GM23248 (cell line): ENCODE measurements around the gene KRT80. TPM values are rescaled to one million over a fixed set of nuclear protein-coding genes. Genes with fewer than 3 reads are reported as not detected.

Experiments used
- DNase-seq: peaks from one replicate; pipeline ENCODE4 v3.0.0-alpha.2; 2015
- H2AFZ ChIP-seq: fragments of 200-600 bp; sonication (generic); 2 replicates; pipeline ENCODE4 v1.6.1; 2016; ENCODE audit warnings: antibody characterized with exemption
- H3F3A ChIP-seq: fragments of 200-600 bp; sonication (generic); 2 replicates; pipeline ENCODE4 v1.6.1; 2016; ENCODE audit warnings: mild to moderate bottlenecking, antibody characterized with exemption, mixed run types; ENCODE audit not compliant: insufficient read depth
- H3K27ac ChIP-seq: fragments of 200-600 bp; sonication (generic); 2 replicates; pipeline ENCODE4 v1.5.1; 2016; ENCODE audit warnings: mild to moderate bottlenecking
- H3K27me3 ChIP-seq: fragments of 200-600 bp; sonication (generic); replicated peaks from 2 replicates; pipeline ENCODE4 v1.6.1; 2016; ENCODE audit warnings: mild to moderate bottlenecking; ENCODE audit not compliant: insufficient read depth
- H3K36me3 ChIP-seq: fragments of 200-600 bp; sonication (generic); 2 replicates; pipeline ENCODE4 v1.6.1; 2016; ENCODE audit warnings: low read depth, mild to moderate bottlenecking
- H3K4me1 ChIP-seq: fragments of 200-600 bp; sonication (generic); 2 replicates; pipeline ENCODE4 v1.6.1; 2016; ENCODE audit warnings: mild to moderate bottlenecking; ENCODE audit not compliant: insufficient read depth
- H3K4me2 ChIP-seq: fragments of 200-600 bp; sonication (generic); one replicate; pipeline ENCODE4 v1.6.1; 2016; ENCODE audit warnings: mild to moderate bottlenecking; ENCODE audit not compliant: unreplicated experiment
- H3K4me3 ChIP-seq: fragments of 200-600 bp; sonication (generic); 2 replicates; pipeline ENCODE4 v1.5.1; 2016; ENCODE audit warnings: mild to moderate bottlenecking
- H3K79me2 ChIP-seq: fragments of 200-600 bp; sonication (generic); 2 replicates; pipeline ENCODE4 v1.6.1; 2016; ENCODE audit warnings: mild to moderate bottlenecking; ENCODE audit not compliant: insufficient read depth
- H3K9ac ChIP-seq: fragments of 200-600 bp; sonication (generic); 2 replicates; pipeline ENCODE4 v1.6.1; 2016; ENCODE audit warnings: mild to moderate bottlenecking
- H3K9me2 ChIP-seq: fragments of 200-600 bp; sonication (generic); 2 replicates; pipeline ENCODE4 v1.6.1; 2016; ENCODE audit warnings: mixed run types, mild to moderate bottlenecking, moderate library complexity; ENCODE audit not compliant: insufficient read depth
- H3K9me3 ChIP-seq: fragments of 200-600 bp; sonication (generic); one replicate; pipeline ENCODE4 v1.6.1; 2017; ENCODE audit warnings: low read depth
- H4K20me1 ChIP-seq: fragments of 200-600 bp; sonication (generic); 2 replicates; pipeline ENCODE4 v1.6.0; 2016; ENCODE audit not compliant: insufficient read depth
- EZH2 ChIP-seq: fragments of 200-600 bp; sonication (generic); IDR thresholded peaks from 2 replicates; pipeline ENCODE4 v1.6.1; 2018; ENCODE audit warnings: antibody characterized with exemption, mild to moderate bottlenecking; ENCODE audit not compliant: insufficient read depth, poor library complexity, severe bottlenecking
- EZH2phosphoT487 ChIP-seq: fragments of 200-600 bp; sonication (generic); IDR thresholded peaks from 2 replicates; pipeline ENCODE4 v1.6.1; 2018; ENCODE audit warnings: antibody characterized with exemption, moderate library complexity, mild to moderate bottlenecking, low read depth; ENCODE audit not compliant: insufficient read depth
- WGBS, 2 experiments: methylation state at CpG; one replicate each; pipeline ENCODE4 v1.1.6; 2015 to 2017; ENCODE audit warnings: low lambda C conversion rate in 2 of 2, low coverage in 1 of 2; ENCODE audit errors: missing lambda C conversion rate in 2 of 2; 5-methylcytosine and 5-hydroxymethylcytosine counted together
- in situ Hi-C: fragments of 300-500 bp; cut with MboI; formaldehyde crosslinking; loops from 2 replicates; pipeline ENCODE4 v1.15.0; 2020
- polyA plus RNA-seq: library from polyadenylated mRNA; unstranded; fragments of >200 nt; fragmentation: Nextera tagmentation; extraction: Ambion mirVana; gene quantifications from 2 replicates; pipeline ENCODE4 v1.2.1, GENCODE V29; 2016
- total RNA-seq: library from RNA; depleted of rRNA; stranded (reverse); fragments of >200 nt; shearing (Covaris generic); gene quantifications from 2 replicates; pipeline ENCODE4 v1.2.3, GENCODE V29; 2014

The KRT80 gene
- total and polyA plus RNA-seq, 2 experiments from 2014 or later: 0.65 to 1.3 TPM

DNA sequence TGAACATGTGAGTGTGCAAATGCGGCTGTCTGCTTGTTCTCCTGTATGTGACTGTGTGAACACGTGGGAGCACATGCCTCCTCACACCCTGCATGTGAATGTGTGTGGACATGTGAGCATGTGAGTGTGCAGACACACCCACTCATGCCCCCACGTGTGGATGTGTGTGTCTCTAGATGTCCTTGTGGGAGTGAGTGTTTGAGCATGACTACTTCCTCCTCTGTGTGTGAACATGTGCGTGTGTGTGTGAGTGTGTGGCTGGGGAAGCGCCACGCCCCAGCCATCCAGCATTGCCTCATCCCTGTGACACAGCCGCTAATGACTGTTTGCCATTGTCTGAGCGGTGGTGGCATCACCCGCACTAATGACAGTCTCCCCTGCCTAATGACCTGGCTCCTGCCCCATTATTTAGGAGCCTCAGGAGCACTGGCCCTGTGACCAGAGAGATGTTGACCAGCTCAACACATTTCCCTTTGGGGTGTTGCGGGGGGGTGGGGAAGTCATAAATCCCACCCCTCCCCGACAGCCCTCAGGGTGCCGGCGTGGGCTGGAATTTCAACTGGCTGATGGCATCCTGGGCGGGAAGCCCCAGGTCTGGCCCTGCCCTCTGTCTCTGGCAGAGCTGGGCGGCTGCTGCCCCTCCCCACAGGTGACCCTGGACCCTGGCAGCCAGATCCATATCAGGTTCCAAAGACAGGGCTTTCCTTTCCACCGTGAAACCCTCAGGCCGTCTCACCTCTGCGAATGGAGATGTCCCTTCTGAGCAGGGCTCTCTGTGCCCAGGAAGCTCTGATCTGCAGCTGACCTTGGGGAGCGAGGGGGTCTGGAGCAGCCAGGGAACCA, 11.5 kb upstream of the KRT80 start:
- Histone ChIP-seq H3K4me1 (peaks cover 63% of the 10 kb centered on the region), H2AFZ (no peak overlapping the region), H3K9ac (peak overlapping the region; percentile 79), H4K20me1 (no peaks in the 10 kb centered on the region), H3K79me2 (no peaks in the 10 kb centered on the region), H3K4me3 (peak overlapping the region; percentile 27), H3F3A (peaks cover 31% of the 10 kb centered on the region), H3K27me3 (no peaks in the 10 kb centered on the region), H3K9me3 (no peaks in the 10 kb centered on the region), H3K27ac (peak overlapping the region; percentile 85), H3K4me2 (peak overlapping the region; percentile 71), H3K9me2 (no peaks in the 10 kb centered on the region), H3K36me3 (no peaks in the 10 kb centered on the region)
- TF ChIP-seq EZH2 (no peak), EZH2phosphoT487 (0 out of 2 replicates have a peak, but pooled peaks have one; percentile 58)
- DNase-seq: peak; percentile 92
- WGBS, 2 experiments: 24 to 27% methylated on average over 18 to 19 of the region's 19 CpGs
- in situ Hi-C loops: no loop called here

DNA sequence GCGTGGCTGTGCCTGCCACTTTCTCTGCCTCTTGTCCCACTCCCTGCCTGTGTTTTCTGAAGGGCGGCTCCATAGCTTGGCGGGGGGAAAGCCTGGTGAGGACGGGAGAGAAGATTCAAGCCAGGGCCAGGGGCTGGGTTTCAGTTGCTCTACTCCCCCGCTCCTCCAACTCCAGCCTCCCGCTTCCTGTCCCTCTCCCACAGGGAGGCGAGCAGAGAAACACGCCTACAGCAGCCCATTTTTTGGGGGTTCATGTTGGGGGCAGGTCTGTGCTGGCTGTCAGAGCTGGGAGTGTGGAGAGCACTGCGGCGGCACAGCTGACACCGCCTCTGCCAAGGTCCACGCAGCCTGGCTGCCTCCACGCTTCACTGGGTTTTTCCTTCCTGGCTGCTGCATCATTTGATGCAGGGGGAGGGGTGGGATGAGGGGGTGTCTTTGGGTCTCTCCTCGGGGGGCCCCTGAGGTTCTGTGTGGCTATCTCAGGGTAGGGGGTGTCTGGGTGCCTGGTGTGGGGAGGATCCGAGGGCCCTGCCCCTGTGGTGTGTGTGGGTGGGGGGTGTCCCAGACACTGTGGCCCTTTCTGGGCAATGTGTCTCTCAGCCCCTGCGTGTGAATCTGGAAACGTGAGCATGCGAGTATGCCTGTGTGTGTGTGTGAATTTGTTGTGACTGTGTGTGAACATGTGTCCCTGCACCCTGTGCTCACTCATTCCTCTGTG, 10.7 kb upstream of the KRT80 start:
- Histone ChIP-seq H3K79me2 (no peaks in the 10 kb centered on the region), H4K20me1 (no peaks in the 10 kb centered on the region), H3K4me3 (peak overlapping the region; percentile 27), H3K4me1 (peaks cover 63% of the 10 kb centered on the region), H3K4me2 (peak overlapping the region; percentile 71), H3K27me3 (no peaks in the 10 kb centered on the region), H3K36me3 (no peaks in the 10 kb centered on the region), H3K27ac (peak overlapping the region; percentile 85), H3K9ac (peak overlapping the region; percentile 79), H2AFZ (peak overlapping the region; percentile 68), H3K9me2 (no peaks in the 10 kb centered on the region), H3K9me3 (no peaks in the 10 kb centered on the region), H3F3A (peaks cover 31% of the 10 kb centered on the region)
- in situ Hi-C loops: no loop called here
- TF ChIP-seq EZH2 (no peak), EZH2phosphoT487 (no peak)
- 5 to 6% methylated on average over 17 to 18 of the region's 18 CpGs for WGBS, 2 experiments
- DNase-seq: peak; percentile 63

DNA sequence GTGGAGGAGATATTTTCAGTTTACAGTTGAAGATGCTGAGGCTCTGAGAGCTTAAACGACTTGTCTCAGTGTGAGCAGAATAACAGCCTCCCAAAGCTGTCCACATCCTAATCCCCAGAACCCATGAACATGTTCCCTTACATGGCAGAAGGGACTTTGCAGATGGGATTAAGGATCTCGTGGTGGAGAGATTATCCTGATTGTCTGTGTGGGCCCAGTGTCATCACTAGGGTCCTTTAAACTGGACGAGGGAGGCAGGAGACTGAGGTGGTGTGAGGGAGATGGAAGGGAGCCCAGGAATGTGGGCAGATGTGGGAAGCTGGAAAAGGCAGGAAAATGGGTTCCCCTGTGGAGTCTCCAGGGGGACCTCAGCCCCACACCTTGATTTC, 9.6 kb upstream of the KRT80 start:
- Histone ChIP-seq H3K9me3 (no peaks in the 10 kb centered on the region), H3K9me2 (no peaks in the 10 kb centered on the region), H3K9ac (no peak overlapping the region), H3K4me2 (no peak overlapping the region), H3K36me3 (no peaks in the 10 kb centered on the region), H4K20me1 (no peaks in the 10 kb centered on the region), H2AFZ (no peak overlapping the region), H3K27ac (no peak overlapping the region), H3K27me3 (no peaks in the 10 kb centered on the region), H3F3A (peaks cover 27% of the 10 kb centered on the region), H3K4me1 (peaks cover 61% of the 10 kb centered on the region), H3K4me3 (no peak overlapping the region), H3K79me2 (no peaks in the 10 kb centered on the region)
- TF ChIP-seq EZH2phosphoT487: no peak
- no peak for TF ChIP-seq EZH2
- in situ Hi-C loops: no loop called here
- WGBS, 2 experiments: 50% methylated on average over 3 of the region's 3 CpGs
- DNase-seq: no peak

DNA sequence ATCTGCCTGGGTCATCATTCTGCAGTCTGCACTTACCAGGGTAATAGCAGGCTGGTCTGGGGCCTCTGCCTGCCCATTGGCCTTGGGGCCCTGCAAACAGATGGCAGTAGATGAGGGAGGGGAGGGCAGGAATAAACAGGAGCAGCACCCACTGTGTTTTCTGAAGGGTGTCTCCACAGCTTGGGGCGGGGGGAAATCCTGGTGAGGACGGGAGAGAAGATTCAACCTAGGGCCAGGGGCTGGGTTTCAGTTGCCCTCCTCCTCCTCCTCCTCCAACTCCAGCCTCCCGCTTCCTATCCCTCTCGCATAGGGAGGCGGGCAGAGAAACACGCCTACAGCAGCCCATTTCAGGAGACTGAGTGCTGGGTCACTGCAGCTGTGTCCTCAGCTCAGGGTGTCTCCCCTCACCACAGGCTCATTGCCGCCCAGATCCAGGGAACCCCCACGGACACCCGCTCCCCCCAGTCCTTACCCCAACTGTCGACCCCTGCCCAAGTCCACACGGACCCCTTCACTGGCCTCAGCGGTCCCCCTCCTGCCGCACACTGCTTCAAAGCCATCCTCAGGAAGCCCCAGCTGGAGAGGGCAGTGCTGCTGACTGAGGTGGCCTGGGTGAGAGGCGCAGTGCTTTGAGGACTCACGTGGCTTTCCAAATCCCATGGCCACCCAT, 9.1 kb upstream of the KRT80 start:
- H3K9me2 ChIP-seq: no peaks in the 10 kb centered on the region
- H3K27ac ChIP-seq: no peak overlapping the region
- no peaks in the 10 kb centered on the region for H3K27me3 ChIP-seq
- no peak overlapping the region for H3K4me3 ChIP-seq
- no peaks in the 10 kb centered on the region for H4K20me1 ChIP-seq
- peaks cover 59% of the 10 kb centered on the region for H3K4me1 ChIP-seq
- in situ Hi-C loops: no loop called here
- no peaks in the 10 kb centered on the region for H3K79me2 ChIP-seq
- H3K36me3 ChIP-seq: no peaks in the 10 kb centered on the region
- no peak overlapping the region for H3K4me2 ChIP-seq
- peaks cover 25% of the 10 kb centered on the region for H3F3A ChIP-seq
- no peak overlapping the region for H3K9ac ChIP-seq
- no peaks in the 10 kb centered on the region for H3K9me3 ChIP-seq
- 88 to 92% methylated on average over 9 to 15 of the region's 15 CpGs for WGBS, 2 experiments
- DNase-seq: no peak
- H2AFZ ChIP-seq: no peak overlapping the region
- TF ChIP-seq EZH2 (no peak), EZH2phosphoT487 (no peak)
